ENCODE measurements around the gene GOLGA6L7.
"Not testable (repeated sequence)": the region's sequence is repeated elsewhere in the genome, so short reads cannot be mapped to it uniquely, and the experiment has no call there.

DNA sequence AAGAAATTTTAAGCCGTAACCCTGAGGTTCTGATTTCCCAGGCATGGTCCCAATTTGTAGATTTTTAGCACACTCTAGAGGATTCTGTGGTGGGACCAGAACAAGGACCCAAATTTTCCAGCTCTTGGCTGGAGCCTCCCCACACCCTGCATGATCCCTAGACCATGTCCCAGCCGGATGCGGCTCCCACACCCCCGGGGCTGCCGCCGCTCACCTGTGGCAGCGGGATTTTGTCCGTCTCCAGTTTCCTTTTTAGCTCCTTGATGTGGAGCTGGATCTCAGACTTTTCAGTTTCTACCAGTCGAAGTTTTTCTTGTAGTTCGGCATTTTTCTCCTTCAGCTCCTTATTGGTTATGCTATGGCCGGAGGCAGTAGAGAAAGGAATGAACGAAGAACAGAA is 4.9 kb downstream of the GOLGA6L7 start:
- TF ChIP-seq, protein P1, sequence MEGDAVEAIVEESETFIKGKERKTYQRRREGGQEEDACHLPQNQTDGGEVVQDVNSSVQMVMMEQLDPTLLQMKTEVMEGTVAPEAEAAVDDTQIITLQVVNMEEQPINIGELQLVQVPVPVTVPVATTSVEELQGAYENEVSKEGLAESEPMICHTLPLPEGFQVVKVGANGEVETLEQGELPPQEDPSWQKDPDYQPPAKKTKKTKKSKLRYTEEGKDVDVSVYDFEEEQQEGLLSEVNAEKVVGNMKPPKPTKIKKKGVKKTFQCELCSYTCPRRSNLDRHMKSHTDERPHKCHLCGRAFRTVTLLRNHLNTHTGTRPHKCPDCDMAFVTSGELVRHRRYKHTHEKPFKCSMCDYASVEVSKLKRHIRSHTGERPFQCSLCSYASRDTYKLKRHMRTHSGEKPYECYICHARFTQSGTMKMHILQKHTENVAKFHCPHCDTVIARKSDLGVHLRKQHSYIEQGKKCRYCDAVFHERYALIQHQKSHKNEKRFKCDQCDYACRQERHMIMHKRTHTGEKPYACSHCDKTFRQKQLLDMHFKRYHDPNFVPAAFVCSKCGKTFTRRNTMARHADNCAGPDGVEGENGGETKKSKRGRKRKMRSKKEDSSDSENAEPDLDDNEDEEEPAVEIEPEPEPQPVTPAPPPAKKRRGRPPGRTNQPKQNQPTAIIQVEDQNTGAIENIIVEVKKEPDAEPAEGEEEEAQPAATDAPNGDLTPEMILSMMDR (IDR thresholded peaks at IDR 0.05): not testable (repeated sequence)
- not testable (repeated sequence) for TF ChIP-seq POLR2A (IDR thresholded peaks at IDR 0.05)

Measured in heart left ventricle (tissue), 13 donors.